Endothelial cell of hepatic sinusoid (primary cell): ENCODE measurements around the gene TSPY4.
"Not testable (repeated sequence)": the region's sequence is repeated elsewhere in the genome, so short reads cannot be mapped to it uniquely, and the experiment has no call there.

ENCODE experiments used
- in situ Hi-C: cut with HindIII; loops from 2 replicates; pipeline ENCODE4 v1.10.0; 2017; ENCODE audit warnings: low sequenced_read_pairs

TSPY4 gene

GRCh38 chrY:9337164-9337563, at the start of gene TSPY4:
Gene TSPY4 (plus strand): TSS chrY:9337464. CDS start chrY:9337510, 46 bp downstream.
- in situ Hi-C loops, result not testable (repeated sequence)

- in situ Hi-C loops, result no loop called here
Measured at GRCh38 chrY:9320996-9321395, 16.3 kb upstream of the TSPY4 start.

- in situ Hi-C loops, result not testable (repeated sequence)
Measured at GRCh38 chrY:9357497-9357896, 20.2 kb downstream of the TSPY4 start, which contains the start of gene TSPY8. Gene TSPY8 (plus strand): TSS chrY:9357797. CDS start chrY:9357843, 46 bp downstream.
